Left kidney (tissue), 2 donors: ENCODE results near the gene RER1. TPM values are rescaled to one million over a fixed set of nuclear protein-coding genes. Genes with fewer than 3 reads are reported as not detected.

Experiments used
- DNase-seq: peaks from one replicate; pipeline ENCODE4 v3.0.0-alpha.2; 2013
- polyA plus RNA-seq: library from polyadenylated mRNA; unstranded; fragments of 120-200 nt; gene quantifications from one replicate; pipeline ENCODE4 v1.2.1, GENCODE V29; 2013; ENCODE audit not compliant: insufficient read length

RER1 gene
- polyA plus RNA-seq, 1 donor = 129 TPM

DNA sequence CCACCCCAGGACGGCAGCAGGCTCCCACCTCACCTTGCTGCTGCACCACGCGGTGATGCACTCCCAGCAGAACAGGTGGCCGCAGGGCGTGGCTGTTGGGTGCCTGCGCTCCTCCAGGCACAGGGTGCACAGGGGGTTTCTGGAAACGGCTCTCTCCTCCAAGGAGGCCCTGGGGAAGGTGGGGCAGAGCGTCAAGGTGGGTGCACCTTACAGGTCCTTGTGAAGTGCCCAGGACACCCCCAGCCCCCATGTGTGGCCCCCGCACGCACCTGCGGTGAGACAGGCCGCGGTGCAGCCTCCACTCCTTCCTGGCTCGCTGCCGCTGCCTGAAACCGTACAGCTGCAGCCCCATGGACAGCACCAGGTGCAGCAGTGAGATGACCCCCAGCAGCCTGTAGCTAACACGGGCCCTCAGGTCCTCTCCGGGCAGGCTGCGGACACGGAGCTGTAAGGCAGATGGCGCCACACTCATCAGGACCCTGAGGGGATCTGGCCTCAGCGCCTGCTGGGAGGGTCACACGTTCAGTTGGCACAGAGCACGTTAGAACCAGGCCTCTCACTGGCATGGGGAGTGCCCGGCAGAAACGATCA lies 14.9 kb downstream of the RER1 start:
- DNase-seq = no peak

DNA sequence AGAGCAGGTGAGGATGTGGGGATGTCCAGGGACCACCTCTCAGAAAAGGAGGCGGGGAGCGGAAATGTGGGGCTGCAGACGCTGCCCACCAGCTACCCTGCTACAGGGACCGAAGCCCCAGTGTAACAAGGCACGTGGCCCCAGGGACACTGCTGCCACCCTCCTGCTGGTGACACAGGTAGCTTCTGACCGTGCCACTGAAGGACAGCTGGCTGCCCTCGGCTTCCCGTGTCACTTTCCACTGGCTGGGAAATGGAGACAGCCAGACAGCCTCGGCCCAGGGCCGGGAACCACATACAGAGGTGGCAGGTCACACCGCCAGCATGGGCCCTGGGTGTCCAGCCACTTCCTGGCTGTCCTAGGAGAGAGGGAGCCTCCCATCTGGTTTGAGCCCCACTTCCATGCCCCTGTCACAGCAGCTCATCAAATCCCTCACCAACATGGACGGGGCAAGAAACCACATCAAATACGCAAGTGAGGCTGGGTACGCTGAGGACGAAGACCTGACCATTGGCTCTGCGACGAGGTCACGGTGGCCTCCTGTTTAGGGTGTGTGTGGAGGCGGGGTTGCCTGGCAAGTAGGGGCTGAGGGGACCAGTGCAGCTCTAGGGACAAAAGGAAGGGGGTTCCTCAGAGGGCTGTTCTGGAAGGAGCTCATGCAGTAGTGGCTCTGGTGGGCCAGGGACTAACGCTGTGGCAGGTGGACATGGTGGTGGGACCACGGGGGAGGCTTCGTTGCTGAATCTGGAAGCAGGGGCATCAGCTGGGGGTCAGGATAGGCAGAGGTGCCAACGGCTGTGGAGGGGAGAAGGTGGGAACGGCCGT lies 15.7 kb downstream of the RER1 start:
- DNase-seq = no peak

GRCh38 chr1:2407991-2408275 lies 16.3 kb downstream of the RER1 start:
- no peak for DNase-seq

DNA sequence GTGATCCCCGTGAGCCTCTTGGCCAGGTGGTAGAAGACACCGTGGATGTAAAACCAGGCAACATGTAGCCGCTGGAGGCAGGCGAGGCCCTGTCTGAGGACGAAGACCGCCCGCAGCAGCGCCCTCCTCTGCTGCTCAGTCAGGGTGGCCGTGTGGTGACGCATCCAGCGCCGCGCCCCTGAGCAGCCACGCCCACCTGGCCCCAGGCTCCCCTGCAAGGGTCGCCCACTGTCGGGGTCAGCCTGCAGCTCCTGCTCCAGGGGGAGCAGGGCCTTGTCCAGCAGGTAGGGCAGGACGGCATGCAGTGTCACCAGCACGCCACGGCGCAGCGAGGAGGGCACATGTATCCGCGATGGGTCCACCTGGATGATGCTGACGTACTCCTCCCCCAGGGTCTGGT lies 16.8 kb downstream of the RER1 start:
- no peak for DNase-seq

DNA sequence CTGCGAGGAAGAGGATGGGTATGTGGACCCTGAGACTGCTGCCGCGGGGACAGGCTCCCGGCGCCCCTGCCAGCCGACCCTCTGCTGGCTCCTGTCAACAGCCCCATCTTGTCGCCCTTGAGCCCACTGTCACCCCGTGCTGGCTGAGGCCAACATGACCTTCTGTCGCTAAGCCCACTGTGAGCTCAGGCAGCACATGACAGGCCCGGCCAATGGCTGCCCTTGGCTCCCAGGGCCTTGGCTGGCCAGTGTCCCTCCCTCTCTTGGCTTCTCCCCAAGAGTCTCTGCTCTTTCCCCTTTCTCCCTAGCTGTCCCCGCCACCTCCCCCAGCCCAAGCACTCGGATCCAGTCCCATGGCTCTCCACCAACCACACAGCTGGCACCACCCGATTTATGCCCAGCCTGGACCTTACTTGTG lies 17.2 kb downstream of the RER1 start:
- no peak for DNase-seq

DNA sequence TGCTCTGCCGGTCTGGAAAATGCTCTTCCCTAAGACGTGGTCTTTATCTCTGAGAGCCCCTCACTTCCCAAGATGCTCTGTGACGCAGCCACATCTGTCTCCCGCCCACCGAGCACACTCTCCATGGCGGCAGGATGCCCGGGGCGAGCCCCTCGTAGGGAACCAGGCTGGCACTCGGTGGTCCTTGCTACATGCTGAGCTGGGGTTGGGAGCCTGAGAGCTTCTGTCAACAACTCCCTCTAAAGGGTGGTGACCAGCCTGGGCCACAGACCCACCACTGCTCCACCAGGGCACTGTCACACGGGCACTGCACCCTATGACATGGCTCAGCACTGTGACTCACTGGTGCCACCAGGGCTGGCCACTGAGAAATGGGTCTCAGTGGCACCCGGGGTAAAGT lies 18.1 kb downstream of the RER1 start:
- no peak for DNase-seq

DNA sequence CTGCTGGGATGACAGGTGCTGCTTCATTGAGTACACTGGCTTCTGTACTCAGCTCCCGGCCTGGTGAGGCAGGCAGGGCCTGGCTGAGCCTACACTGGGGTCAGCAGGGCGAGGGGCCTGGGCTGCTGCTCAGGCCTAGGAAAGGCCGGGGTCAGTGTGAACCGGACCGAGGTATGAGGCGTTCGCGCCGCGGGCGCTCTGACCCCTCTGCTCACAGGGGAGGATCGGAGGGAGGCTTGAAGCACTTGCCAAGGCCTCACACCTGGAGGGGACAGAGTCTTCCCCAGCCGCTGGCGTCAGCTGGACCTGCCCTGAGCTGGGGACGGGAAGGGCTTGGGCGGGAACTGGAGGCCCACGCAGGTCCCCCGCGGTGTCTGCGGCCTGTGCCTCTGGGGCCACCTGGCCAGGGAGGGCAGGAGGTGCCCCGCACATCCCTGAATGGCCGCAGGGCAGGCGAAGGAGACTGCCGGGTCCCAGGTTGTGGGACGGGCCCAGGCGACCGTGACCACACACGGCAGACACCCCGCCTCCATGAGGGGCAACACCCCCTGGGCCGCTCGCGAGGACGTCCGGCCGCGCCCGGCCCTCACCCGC lies 20.3 kb downstream of the RER1 start:
- DNase-seq = no peak

- peak; percentile 97 for DNase-seq
These were observed 20.7 kb downstream of the RER1 start, which contains the start of gene PEX10 for GRCh38 chr1:2412395-2412772. PEX10 (minus strand) TSS chr1:2412564; CDS start chr1:2412502, 62 bp downstream.

- no peak for DNase-seq
These were observed 21.3 kb downstream of the RER1 start for GRCh38 chr1:2412773-2413494.

DNA sequence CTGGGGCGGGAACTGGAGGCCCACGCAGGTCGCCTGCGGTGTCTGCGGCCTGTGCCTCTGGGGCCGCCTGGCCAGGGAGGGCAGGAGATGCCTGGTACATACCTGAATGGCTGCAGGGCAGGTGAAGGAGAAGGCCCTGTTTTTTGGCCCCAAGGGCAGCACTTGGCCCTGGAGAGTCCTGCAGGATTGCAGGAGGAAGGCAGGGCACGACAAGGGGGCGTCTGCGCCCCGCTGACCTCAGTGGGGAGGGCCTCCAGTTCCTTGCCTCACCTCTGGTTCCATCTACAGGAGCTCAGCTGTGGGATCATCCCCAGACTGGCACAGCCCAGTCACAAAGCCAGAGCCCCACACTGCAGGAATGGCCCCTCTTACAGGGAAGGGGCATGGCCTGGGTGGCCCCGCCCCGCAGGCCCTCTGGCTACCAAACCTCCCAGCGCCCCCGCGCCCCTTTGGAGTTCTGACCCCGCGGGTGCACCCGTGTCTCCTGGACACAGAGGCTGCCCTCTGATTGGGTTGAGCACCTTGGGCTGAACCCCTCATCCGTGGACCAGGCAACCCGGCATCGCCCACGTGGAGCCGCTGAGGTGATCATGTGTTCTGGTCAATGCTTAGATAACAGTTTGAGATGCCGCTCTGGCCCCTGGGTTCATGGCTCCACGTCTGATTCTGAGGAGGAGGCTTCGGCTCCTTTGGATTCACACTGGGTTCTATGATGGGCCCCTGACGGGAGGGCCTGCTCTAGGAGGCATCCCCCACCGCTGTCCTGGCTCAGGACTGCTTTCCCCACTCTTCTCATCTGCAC lies 22.1 kb downstream of the RER1 start:
- no peak for DNase-seq

DNA sequence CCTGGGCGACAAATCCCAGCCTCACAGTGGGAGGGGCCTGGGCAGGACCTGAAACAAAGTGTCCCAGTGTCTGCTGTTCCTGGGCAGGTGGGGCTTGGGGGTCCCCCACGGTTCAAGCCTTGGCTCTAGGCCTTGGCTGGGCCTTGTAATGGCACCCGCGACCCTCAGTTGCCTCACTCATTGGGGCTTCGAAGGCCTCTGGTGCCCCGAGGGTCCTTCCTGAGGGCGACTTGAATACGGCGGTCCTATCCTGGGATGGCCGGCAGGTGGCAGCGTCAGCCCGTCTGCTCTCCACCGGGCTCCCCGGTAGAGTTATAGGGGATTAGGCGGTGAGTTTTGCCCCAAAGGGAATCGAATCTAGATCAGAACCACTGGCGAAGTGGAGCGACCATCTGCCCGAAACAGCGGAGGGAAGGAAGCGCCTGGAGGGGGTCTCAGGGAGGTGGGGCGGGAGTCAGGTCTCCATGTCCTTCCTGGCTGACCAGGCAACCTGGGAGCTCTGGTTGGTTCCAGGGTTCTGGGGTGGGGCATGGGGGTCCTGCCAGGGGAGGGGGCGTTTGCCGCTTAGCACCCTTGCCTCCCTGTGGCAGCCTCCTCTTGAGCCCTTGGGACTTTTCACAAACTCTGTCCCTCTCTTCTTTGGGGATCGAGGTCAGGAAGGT lies 22.8 kb downstream of the RER1 start:
- peak; percentile 54 for DNase-seq

GRCh38 chr1:2415337-2415736 lies 23.7 kb downstream of the RER1 start:
- no peak for DNase-seq

GRCh38 chr1:2415801-2416208 lies 24.2 kb downstream of the RER1 start:
- no peak for DNase-seq

DNA sequence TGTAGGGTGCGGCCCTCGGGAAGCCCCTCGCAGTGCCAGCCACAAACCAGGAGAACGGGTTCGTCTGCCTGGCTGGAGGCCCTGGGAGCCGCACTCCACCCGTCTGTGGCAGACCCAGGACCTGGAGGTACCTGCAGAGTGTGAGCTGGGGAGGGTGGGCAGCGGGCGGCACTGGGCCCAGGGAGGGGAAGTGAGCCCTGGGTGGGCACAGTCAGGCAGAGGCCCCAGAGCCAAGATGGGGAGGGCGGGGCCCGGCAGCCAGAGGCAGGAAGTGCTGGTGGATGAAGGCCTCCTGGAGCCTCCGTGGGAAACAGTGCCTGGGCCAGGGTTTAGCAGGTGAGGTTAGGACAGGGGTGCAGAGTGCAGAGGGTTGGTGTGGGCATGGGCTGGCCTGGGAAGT lies 24.8 kb downstream of the RER1 start:
- DNase-seq = no peak

DNA sequence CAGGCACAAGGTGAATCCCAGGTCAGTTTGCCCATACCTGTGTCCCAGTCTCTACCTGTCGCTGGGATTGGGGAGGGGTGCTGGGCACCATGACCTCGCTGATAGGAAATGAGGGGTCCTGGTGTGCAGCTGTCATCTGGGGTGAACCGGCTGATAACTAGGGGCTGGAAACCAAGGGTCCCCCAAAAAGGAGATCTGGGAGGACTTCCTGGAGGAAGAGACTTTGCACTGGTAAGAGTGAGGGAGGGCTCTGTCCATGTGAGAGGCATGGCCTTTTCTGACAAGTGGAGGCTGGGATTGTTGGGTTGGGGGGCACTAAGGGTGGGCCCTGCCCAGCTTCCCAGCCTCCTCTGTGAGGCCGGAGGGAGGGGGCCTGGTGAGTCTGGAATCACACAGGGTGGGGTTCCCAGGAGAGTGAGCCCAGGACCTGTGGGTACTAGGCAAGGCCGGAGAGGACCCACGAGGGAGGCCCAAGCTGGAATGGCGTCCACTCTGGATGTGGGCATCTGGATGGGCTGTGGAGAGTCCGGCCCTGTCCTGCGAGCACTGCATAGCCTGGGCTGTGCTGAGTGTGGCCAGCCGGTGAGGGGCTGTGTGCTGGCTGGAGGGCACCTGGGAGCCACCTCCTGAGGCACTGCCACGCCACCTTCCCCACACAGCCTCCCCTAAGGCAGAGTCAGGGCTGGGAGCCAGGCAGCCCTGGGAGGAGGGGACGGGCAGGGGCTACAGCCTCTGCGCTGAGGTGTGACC lies 25.6 kb downstream of the RER1 start:
- no peak for DNase-seq

- no peak for DNase-seq
These were observed 26.2 kb downstream of the RER1 start for GRCh38 chr1:2417833-2418225.

GRCh38 chr1:2418791-2419320 lies 27.2 kb downstream of the RER1 start:
- no peak for DNase-seq

DNA sequence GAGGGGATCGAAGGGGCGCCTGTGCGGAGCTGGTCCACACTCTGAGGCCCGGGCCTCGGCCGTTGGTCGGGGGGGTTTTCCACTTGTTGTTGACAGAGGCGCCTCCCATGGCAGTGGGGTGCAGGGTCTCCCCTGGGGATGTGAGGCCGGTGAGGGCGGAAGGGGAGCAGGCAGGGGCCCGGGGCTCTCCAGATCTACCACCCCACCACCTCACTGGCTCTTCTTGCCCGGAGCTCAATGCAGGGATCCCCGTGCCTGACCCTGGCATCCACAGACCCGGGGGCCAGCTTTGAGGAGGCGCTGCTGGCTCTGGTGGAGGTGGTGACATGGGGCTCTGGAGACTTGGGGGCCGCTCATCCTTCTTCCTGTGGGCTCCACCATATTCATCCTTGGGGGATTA lies 27.8 kb downstream of the RER1 start:
- DNase-seq = no peak

DNA sequence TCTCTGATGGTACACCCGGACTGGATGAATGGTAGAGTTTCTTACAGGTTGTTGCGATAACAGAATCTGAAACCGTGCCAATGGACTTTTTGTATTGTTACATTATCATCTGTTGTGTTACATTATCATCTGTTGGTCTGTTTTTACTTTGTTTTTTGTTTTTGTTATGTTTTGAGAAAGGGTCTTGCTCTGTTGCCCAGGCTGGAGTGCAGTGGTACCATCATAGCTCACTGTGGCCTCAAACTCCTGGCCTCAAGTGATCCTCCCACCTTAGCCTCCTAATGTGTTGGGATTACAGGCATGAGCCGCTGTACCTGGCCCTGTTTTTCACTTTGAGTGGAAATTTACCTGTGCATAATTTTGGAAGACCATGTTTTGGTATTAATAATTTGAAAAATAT lies 30.9 kb downstream of the RER1 start:
- DNase-seq = no peak

- DNase-seq = no peak
These were observed 34.3 kb downstream of the RER1 start for GRCh38 chr1:2425892-2426291.

DNA sequence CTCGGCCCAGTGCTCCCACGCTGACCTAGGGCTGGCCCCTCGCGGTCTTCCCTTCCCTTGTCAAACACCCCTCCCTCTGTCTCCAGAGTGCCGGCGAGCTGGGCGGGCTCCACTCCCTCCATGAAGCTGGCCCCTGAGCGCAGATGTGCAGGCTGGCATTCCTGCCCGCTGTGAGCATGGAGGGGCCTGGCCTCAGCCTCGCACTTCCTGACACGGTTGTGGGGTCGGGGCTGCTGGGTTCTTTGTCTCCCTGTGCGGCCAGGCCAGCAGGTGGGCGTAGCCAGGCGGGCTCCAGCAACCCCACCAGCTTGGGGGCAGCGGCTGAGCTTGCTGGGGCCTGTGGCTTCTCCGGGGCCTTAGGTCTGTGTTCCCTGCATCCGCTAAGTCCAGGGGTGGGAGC lies 34.9 kb downstream of the RER1 start:
- no peak for DNase-seq
